Measurements from ENCODE around the gene TTLL8. TPM values are rescaled to one million over a fixed set of nuclear protein-coding genes. Genes with fewer than 3 reads are reported as not detected.

The TTLL8 gene
- total RNA-seq, 4 donors from 2014 or later: not detected

- peaks cover 0 to 6% of the 10 kb centered on the region in 2 donors for H3K9me3 ChIP-seq
- peaks cover 0 to 8% (median 1%) of the 10 kb centered on the region in 4 donors for H3K4me1 ChIP-seq
- no peak for DNase-seq
- H3K4me3 ChIP-seq: no peak overlapping the region
- intact Hi-C loops (cut with DNase I; ENCODE audit: low total_unique reads): no loop called here
- H3K36me3 ChIP-seq: no peaks in the 10 kb centered on the region
- in situ Hi-C loops (cut with MboI; ENCODE audit: low pct_ligation_motif_present in 1 of 4, low pct_unique_long_range_greater_than_20kb in 1 of 4, low sequenced_read_pairs in 3 of 4): no loop called here
- peaks cover 44% of the 10 kb centered on the region for H3K27me3 ChIP-seq
- H3K27ac ChIP-seq: no peak overlapping the region
- TF ChIP-seq POLR2AphosphoS5 (IDR thresholded peaks at IDR 0.05) (no peak), EP300 (IDR thresholded peaks at IDR 0.05; ENCODE audit: low read depth) (no peak), POLR2A (IDR thresholded peaks at IDR 0.05) (no peak)
- TF ChIP-seq, protein P1, sequence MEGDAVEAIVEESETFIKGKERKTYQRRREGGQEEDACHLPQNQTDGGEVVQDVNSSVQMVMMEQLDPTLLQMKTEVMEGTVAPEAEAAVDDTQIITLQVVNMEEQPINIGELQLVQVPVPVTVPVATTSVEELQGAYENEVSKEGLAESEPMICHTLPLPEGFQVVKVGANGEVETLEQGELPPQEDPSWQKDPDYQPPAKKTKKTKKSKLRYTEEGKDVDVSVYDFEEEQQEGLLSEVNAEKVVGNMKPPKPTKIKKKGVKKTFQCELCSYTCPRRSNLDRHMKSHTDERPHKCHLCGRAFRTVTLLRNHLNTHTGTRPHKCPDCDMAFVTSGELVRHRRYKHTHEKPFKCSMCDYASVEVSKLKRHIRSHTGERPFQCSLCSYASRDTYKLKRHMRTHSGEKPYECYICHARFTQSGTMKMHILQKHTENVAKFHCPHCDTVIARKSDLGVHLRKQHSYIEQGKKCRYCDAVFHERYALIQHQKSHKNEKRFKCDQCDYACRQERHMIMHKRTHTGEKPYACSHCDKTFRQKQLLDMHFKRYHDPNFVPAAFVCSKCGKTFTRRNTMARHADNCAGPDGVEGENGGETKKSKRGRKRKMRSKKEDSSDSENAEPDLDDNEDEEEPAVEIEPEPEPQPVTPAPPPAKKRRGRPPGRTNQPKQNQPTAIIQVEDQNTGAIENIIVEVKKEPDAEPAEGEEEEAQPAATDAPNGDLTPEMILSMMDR (IDR thresholded peaks at IDR 0.05): no peak
- WGBS, 2 donors (ENCODE audit: low coverage in 1 of 2): 70 to 75% methylated on average over 15 to 34 of the region's 34 CpGs
Observed at GRCh38 chr22:50056214-50056972, 1.7 kb downstream of the TTLL8 start.

DNA sequence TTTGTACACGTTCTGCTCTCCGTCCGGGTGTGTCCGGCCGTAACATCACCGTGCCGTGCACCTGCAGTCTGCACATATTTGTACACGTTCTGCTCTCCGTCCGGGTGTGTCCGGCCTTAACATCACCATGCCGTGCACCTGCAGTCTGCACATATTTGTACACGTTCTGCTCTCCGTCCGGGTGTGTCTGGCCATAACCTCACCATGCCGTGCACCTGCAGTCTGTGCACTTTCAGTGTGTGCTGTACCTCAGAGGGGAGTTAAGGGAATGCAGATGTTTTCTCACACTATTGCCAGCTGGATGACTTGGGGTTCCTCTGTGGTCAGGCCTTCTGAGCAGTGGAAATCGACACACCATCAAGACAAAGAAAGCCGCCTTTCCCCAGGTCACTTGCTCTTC is 4.2 kb downstream of the TTLL8 start:
- no peak overlapping the region for H3K27ac ChIP-seq
- no peaks in the 10 kb centered on the region for H3K36me3 ChIP-seq
- no peak for DNase-seq
- peaks cover 19% of the 10 kb centered on the region for H3K27me3 ChIP-seq
- H3K4me3 ChIP-seq: no peak overlapping the region
- H3K9me3 ChIP-seq: peaks cover 0 to 6% of the 10 kb centered on the region in 2 donors
- 52% methylated on average over 18 of the region's 18 CpGs; no CpG with 5 or more reads in 1 of the 2 donors for WGBS, 2 donors (ENCODE audit: low coverage in 1 of 2)
- H3K4me1 ChIP-seq: peaks cover 0 to 6% (median 1%) of the 10 kb centered on the region in 4 donors
- intact Hi-C loops (cut with DNase I; ENCODE audit: low total_unique reads): no loop called here
- TF ChIP-seq POLR2AphosphoS5 (IDR thresholded peaks at IDR 0.05) (no peak), EP300 (IDR thresholded peaks at IDR 0.05; ENCODE audit: low read depth) (no peak), POLR2A (IDR thresholded peaks at IDR 0.05) (no peak)
- TF ChIP-seq, protein P1 (IDR thresholded peaks at IDR 0.05): no peak
- in situ Hi-C loops (cut with MboI; ENCODE audit: low pct_ligation_motif_present in 1 of 4, low pct_unique_long_range_greater_than_20kb in 1 of 4, low sequenced_read_pairs in 3 of 4): no loop called here

DNA sequence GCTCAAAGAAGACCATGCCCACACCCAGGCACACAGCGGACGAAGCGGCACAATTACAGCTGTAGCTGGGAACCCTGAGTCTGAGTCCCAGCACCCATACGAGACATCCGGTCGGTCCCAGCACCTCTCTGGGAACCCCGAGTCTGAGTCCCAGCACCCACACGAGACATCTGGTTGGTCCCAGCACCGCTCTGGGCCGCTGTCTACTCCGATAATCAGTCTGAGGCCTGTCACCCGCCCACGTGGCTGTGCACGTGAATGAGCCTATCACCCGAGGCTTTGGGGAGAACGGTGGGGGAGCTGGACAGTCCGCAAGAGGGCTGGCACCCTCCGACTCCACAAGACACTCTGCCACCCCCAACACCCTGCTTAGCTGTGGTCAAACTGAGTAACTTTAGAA is 6.2 kb downstream of the TTLL8 start:
- Histone ChIP-seq H3K36me3 (no peaks in the 10 kb centered on the region), H3K4me1 (no peaks in the 10 kb centered on the region), H3K4me3 (no peak overlapping the region), H3K27ac (no peak overlapping the region), H3K27me3 (peaks cover 12% of the 10 kb centered on the region), H3K9me3 (peaks cover 0 to 6% of the 10 kb centered on the region in 2 donors)
- DNase-seq: no peak
- 86 to 100% methylated on average over 1 to 18 of the region's 18 CpGs for WGBS, 2 donors (ENCODE audit: low coverage in 1 of 2)
- in situ Hi-C loops (cut with MboI; ENCODE audit: low pct_ligation_motif_present in 1 of 4, low pct_unique_long_range_greater_than_20kb in 1 of 4, low sequenced_read_pairs in 3 of 4): no loop called here
- no peak for TF ChIP-seq POLR2AphosphoS5 (IDR thresholded peaks at IDR 0.05)
- no peak for TF ChIP-seq POLR2A (IDR thresholded peaks at IDR 0.05)
- TF ChIP-seq, protein P1 (IDR thresholded peaks at IDR 0.05): no peak
- no peak for TF ChIP-seq EP300 (IDR thresholded peaks at IDR 0.05; ENCODE audit: low read depth)
- intact Hi-C loops (cut with DNase I; ENCODE audit: low total_unique reads): no loop called here

DNA sequence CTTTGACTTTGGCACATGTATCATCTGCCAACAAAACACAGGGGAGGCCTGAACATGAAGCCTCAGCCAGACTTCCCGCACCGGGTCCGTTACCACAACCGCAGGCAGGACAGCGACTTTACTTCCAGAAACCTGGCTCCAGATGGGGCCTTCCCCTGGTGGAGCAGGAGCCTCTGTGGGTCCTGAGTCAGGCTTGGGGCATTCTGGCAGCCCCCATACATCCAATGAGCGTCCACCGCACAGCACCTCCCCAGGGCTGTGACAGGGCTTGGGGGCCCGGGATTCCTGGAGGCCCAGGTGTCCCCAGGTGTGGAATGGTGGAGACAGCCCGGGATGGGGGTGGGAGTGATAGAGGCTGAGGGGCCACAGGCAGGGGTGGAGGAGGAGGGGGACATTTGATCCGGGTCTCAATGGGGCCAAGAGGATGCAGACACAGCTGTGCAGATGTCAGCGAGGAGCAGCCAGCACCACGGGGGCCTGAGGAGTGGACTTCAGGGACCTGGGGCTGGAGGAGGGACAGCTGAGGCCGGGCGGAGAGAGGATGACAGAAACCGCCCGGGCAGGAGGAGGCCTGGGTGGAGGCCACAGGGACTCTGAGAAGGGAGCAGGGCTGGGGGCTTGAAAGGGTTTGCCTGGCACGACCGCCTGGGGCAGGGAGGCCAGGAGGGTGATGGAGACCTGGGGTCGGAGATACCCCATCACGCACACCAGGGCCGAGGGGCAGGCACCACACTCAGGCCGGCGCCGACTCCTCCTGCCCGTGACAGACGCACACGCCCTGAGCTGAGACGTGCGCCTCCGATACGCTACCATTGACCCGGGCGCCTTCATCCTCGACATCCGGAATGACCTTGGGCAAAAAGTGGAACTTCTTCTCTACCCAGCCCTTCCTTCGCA is 8.6 kb downstream of the TTLL8 start:
- TF ChIP-seq EP300 (IDR thresholded peaks at IDR 0.05; ENCODE audit: low read depth): no peak
- no peak for DNase-seq
- intact Hi-C loops (cut with DNase I; ENCODE audit: low total_unique reads) (no loop called here), in situ Hi-C loops (cut with MboI; ENCODE audit: low pct_ligation_motif_present in 1 of 4, low pct_unique_long_range_greater_than_20kb in 1 of 4, low sequenced_read_pairs in 3 of 4) (loop anchor here (25.0 kb wide), 1 partner anchor 287 kb away; no protein-coding TSS in a partner anchor)
- H3K27ac ChIP-seq: no peak overlapping the region
- peaks cover 0 to 6% of the 10 kb centered on the region in 2 donors for H3K9me3 ChIP-seq
- H3K36me3 ChIP-seq: no peaks in the 10 kb centered on the region
- no peak overlapping the region for H3K4me3 ChIP-seq
- 89% methylated on average over 36 of the region's 36 CpGs; no CpG with 5 or more reads in 1 of the 2 donors for WGBS, 2 donors (ENCODE audit: low coverage in 1 of 2)
- H3K27me3 ChIP-seq: peaks cover 22% of the 10 kb centered on the region
- H3K4me1 ChIP-seq: no peaks in the 10 kb centered on the region
